PC-3 (cell line): ENCODE results near the gene SPPL2B.

ENCODE experiments used
- CTCF ChIP-seq: fragments of 300-600 bp; sonication (generic); conservative IDR thresholded peaks from 2 replicates; pipeline ENCODE4 v1.5.1; 2017; ENCODE audit warnings: antibody characterized with exemption, low read depth, mild to moderate bottlenecking, low read length
- EZH2 ChIP-seq: fragments of 300-600 bp; sonication (generic); IDR thresholded peaks from one replicate; pipeline ENCODE4 v1.6.1; 2017; ENCODE audit warnings: antibody characterized with exemption, mild to moderate bottlenecking, low read length; ENCODE audit not compliant: unreplicated experiment
- EZH2phosphoT487 ChIP-seq: fragments of 300-600 bp; sonication (generic); IDR thresholded peaks from 2 replicates; pipeline ENCODE4 v1.6.1; 2018; ENCODE audit warnings: mild to moderate bottlenecking, antibody characterized with exemption, low read length, borderline replicate concordance

DNA sequence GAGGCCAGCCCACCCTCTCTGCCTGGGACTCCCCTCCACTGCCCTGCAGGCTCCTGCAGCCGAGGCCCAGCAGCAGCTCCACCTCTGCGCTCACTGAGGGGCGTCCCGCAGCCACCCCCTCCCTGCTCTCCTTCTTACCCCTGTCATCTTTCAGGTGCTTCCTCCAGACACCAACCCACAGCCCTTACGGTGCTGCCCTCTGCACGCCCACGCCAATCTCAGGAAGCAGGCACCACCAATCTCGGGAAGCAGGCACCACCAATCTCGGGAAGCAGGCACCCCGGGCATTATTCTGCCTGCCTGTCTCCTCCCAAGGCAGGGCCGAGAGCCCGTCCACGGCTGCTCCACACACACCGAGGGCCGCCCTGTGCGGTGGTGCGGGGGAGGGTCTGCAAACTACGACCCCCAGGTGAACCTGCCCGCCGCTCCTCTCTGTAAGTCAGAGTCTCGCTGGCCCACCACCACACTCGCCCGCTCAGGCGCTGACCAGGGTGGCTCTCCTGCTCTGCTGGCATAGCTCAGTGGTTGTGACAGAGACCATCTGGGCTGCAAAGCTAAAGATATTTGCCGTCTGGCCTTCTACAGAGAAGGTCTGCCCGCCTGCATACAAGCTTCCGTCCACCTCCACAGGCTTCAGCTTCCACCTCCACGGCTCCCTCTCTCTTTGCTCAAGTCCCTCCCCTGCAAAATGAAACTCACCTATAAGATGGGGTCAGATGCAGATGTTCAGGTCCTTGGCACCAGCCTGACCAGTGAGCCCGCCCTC lies 3.0 kb upstream of the SPPL2B start:
- TF ChIP-seq CTCF, result no peak
- TF ChIP-seq EZH2phosphoT487, result no peak
- TF ChIP-seq EZH2, result no peak
